Tibial nerve (tissue), 4 donors: Measurements from ENCODE around the gene NISCH.

ENCODE experiments used
- CTCF ChIP-seq, 5 experiments: fragments of 200-600 bp in 3 of 5; fragments of 450-650 bp in 2 of 5; sonication (generic) in 3 of 5; IDR thresholded peaks; one replicate each; pipeline ENCODE4 v1.5.1; 2016 to 2019; ENCODE audit warnings: antibody characterized with exemption in 5 of 5, mild to moderate bottlenecking in 3 of 5, moderate library complexity in 2 of 5
- EP300 ChIP-seq, 2 donors: sonication (generic); formaldehyde crosslinking; IDR thresholded peaks; one replicate each; pipeline ENCODE4 v1.6.1; 2017; ENCODE audit warnings: antibody characterized with exemption in 2 of 2, mild to moderate bottlenecking in 1 of 2
- POLR2A ChIP-seq, 2 donors: fragments of 450-650 bp; IDR thresholded peaks; one replicate each; pipeline ENCODE4 v1.6.1; 2017; ENCODE audit warnings: antibody characterized with exemption in 2 of 2, mild to moderate bottlenecking in 2 of 2, moderate library complexity in 2 of 2

- TF ChIP-seq CTCF (IDR thresholded peaks at IDR 0.05) (no peak), POLR2A (IDR thresholded peaks at IDR 0.05) (no peak), EP300 (IDR thresholded peaks at IDR 0.05) (no peak)
Observed at GRCh38 chr3:52453496-52454249, 1.7 kb upstream of the NISCH start, which contains the start of gene TNNC1.
